CD4-positive, alpha-beta T cell treated with Interleukin-17A for 1 hour (primary cell): ENCODE results near the gene L3MBTL4.
"Not testable (repeated sequence)": the region's sequence is repeated elsewhere in the genome, so short reads cannot be mapped to it uniquely, and the experiment has no call there.

Experiments used
- DNase-seq: peaks from one replicate; pipeline ENCODE4 v3.0.0-alpha.2; 2020

Gene L3MBTL4

DNA sequence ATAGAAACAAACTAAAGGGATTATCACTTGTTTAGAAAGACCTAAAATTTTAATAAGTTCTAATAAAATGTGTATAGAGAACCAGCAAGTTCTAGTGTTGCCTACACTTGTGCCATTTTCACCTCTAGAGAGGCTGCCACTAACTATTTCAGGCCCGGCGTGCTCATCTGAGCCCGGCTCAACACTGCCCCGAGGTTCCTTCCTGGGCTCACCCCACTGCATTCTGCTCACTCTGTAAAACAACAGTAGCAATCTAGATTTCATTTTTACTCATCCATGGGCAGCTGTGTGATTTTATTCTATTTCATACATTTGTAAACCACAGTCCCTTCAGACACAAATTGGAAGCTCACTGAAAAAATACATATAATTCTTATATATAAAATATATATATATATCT, 253.2 kb downstream of the L3MBTL4 start:
- no peak for DNase-seq

- DNase-seq: no peak
These were observed 255.3 kb downstream of the L3MBTL4 start for GRCh38 chr18:6159426-6159825.

- DNase-seq: no peak
These were observed 255.8 kb downstream of the L3MBTL4 start for GRCh38 chr18:6158958-6159357.

- no peak for DNase-seq
These were observed 258.3 kb downstream of the L3MBTL4 start for GRCh38 chr18:6156446-6156845.

DNA sequence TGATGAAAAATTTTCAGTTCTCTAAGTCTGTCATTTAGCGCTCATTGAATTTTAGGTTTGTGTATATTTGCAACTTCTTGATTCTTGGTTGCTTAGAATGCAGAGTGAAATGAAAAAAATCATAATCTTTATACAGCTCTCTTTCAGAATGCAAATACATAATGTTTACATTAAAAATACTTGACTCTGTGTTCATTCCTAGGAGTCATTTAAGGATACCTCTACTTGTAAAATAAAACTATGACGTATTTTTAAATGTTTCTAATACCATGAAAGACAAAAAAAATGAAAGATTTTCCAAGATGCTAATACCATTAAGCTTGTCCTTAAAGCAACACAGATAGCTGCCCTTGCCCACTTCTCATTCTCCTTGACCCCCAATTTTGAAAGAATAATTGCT, 259.0 kb downstream of the L3MBTL4 start:
- no peak for DNase-seq

- no peak for DNase-seq
These were observed 264.3 kb downstream of the L3MBTL4 start for GRCh38 chr18:6150430-6150829.

GRCh38 chr18:6146307-6146661, 268.4 kb downstream of the L3MBTL4 start:
- DNase-seq: no peak

- DNase-seq: no peak
These were observed 268.9 kb downstream of the L3MBTL4 start for GRCh38 chr18:6145645-6146306.

DNA sequence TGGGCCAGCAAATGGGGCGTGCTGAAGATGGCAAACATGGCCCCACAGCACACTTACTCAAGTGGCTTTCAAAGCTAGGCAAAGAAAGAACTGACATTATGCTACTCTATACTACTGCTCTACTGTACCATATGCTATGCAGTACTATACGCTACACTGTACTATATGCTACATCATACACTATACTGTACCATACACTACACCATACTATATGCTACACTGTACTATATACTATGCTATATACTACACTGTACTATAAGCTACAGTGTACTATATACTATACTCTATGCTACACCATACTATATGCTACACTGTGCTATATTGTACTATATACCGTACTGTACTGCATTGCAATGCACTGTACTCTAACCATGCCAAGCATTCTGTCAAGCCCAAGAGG, 275.7 kb downstream of the L3MBTL4 start:
- DNase-seq: no peak

DNA sequence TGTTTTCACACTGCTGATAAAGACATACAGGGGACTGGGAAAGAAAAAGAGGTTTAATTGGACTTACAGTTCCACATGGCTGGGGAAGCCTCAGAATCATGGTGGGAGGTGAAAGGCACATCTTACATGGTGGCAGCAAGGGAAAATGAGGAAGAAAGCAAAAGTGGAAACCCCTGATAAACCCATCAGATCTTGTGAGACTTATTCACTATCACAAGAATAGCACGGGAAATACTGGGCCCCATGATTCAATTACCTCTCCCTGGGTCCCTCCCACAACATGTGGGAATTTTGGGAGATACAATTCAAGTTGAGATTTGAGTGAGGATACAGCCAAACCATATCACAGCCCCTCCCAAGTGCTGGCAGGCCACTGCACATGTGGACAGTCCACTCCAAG, 278.8 kb downstream of the L3MBTL4 start:
- not testable (repeated sequence) for DNase-seq

DNA sequence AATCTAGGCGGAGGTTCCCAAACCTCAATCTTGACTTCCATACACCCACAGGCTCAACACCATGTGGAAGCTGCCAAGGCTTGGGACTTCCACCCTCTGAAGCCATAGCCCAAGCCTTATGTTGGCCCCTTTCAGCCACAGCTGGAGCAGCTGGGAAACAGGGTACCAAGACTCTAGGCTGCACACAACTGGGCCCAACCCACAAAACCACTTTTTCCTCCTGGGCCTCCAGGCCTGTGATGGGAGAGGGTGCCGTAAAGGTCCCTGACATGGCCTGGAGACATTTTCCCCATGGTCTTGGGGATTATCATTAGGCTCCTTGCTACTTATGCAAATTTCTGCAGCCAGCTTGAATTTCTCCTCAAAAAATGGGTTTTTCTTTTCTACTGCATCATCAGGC, 279.7 kb downstream of the L3MBTL4 start:
- not testable (repeated sequence) for DNase-seq

GRCh38 chr18:6132751-6133368, 281.9 kb downstream of the L3MBTL4 start:
- no peak for DNase-seq

- no peak for DNase-seq
These were observed 293.9 kb downstream of the L3MBTL4 start for GRCh38 chr18:6120820-6121279.

- no peak for DNase-seq
These were observed 294.9 kb downstream of the L3MBTL4 start for GRCh38 chr18:6119761-6120160.

DNA sequence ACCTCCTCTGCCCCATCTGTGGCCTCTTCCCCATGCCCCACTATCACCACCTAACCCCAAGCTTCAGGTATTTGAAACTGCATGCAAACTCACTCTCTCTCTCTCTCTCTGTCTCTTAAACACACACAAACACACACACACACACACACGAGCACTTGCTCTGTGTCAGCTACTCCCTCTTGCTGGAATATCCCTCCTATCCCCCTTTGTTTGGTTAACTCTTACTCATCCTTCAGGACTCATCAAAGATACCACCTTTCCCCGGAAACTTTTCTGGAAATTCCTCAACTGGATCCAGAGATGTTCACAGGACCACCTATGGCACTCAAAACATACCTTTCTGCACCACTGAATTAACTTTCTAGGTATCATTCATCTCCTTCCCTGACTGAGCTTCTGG, 296.6 kb downstream of the L3MBTL4 start:
- no peak for DNase-seq

DNA sequence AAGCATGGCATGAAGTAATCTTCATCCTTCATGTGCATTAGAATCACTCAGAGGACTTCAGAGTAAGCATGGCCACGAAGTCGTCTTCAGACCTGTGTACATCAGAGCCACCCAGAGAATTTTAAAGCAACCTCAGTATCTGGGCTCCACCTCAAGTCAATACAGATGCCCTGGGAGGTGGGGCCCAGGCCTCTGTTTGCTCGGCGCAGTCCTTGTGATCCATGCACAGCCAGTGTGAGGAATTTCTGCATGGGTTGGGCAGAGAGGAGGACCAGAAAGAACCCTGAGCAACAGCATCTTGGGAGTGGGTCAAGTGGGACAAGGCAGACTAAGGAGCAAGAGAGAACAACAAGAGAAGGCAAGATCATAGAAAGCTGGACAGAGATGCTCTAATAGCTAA, 299.0 kb downstream of the L3MBTL4 start:
- DNase-seq: no peak

GRCh38 chr18:6113650-6114049, 301.1 kb downstream of the L3MBTL4 start:
- DNase-seq: no peak

GRCh38 chr18:6111726-6112125, 303.0 kb downstream of the L3MBTL4 start:
- DNase-seq: no peak

GRCh38 chr18:6109743-6110142, 305.0 kb downstream of the L3MBTL4 start:
- DNase-seq: no peak

DNA sequence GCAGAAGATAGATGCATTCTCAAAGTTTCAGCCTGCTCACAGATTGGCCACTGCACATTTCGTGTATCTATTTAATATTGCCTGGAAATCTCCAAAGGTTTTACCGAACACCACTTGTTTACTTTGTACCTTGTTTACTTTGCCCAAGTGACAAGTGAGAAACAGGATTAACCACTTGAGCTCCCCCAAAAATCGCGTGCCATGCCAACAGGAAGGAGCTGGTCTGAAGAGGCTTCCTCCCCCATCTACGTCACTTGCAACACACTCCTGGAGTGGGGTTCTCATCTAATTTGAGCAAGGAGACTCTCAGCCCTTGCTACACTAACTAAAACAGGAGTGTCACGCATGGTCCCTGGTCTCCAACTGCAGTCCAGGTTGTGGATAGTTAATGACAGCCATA, 306.9 kb downstream of the L3MBTL4 start:
- DNase-seq: no peak

DNA sequence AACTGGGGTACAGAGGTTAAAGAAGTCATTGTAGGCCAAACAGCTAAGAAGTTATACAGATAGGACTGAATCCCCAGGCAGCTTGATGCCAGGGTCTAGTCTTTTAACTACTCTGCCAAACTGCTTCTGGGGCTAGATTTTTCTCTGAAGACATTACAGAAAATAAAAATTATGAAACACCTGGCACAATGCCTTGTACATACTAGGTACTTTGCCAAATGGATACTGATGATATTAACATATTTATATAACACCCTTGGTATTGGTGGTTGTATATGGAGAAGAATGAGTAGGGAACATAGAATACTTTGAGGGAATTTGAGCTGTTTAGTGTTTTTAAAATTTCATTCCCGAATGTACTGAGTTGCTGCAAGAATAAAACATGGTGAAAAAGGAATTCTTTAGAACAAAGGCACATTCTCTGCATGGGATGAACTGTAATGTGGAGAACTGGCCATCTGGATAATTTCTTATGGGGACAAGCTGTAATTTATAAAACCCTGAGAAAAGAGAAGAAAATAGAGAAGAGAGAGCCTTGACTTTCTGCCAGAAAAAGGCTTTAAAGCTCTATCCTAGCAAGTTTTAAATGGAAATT, 308.5 kb downstream of the L3MBTL4 start:
- no peak for DNase-seq

- DNase-seq: no peak
These were observed 311.0 kb downstream of the L3MBTL4 start for GRCh38 chr18:6103741-6104140.

- DNase-seq: no peak
These were observed 318.0 kb downstream of the L3MBTL4 start for GRCh38 chr18:6096730-6097129.

- no peak for DNase-seq
These were observed 326.3 kb downstream of the L3MBTL4 start for GRCh38 chr18:6088432-6088831.

DNA sequence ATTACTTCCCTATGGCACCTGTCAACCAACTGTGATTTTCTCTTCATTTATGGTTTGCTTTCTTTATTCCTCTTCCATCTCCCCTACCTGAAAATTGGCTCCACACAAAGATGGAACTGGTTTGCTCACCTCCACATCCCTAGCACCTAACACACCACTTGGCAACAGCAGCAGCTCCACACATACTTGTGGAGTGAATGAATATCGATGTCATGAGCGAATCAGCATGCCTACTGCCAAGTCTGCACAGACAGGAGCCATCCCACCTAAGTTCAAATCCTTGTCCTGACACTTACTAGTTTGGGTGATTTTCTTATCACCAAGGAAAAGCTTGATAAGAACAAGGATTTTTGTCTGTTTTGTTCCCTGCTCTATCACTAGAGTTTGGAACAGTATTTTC, 328.0 kb downstream of the L3MBTL4 start:
- no peak for DNase-seq
